SU-DHL-6 (cell line): ENCODE results near the gene ROBO2.
"Not testable (repeated sequence)": the region's sequence is repeated elsewhere in the genome, so short reads cannot be mapped to it uniquely, and the experiment has no call there.

Experiments used
- H2AFZ ChIP-seq: fragments of 200-600 bp; sonication (generic); 2 replicates; pipeline ENCODE4 v1.6.1; 2014; ENCODE audit warnings: low read depth, mild to moderate bottlenecking, moderate library complexity, mixed read lengths, antibody characterized with exemption, low read length; ENCODE audit not compliant: severe bottlenecking
- H3F3A ChIP-seq: fragments of 200-600 bp; shearing (Covaris generic); 2 replicates; pipeline ENCODE4 v1.6.0; 2016; ENCODE audit warnings: antibody characterized with exemption, mild to moderate bottlenecking; ENCODE audit not compliant: insufficient read depth
- H3K27ac ChIP-seq: fragments of 200-600 bp; sonication (generic); 2 replicates; pipeline ENCODE4 v1.5.1; 2016; ENCODE audit warnings: low read depth, mild to moderate bottlenecking, low read length, moderate library complexity, mixed read lengths
- H3K27me3 ChIP-seq: fragments of 200-600 bp; sonication (generic), shearing (Covaris generic); 2 replicates; pipeline ENCODE4 v1.6.0; 2014; ENCODE audit warnings: mild to moderate bottlenecking, low read length
- H3K36me3 ChIP-seq: fragments of 200-600 bp; sonication (generic); 2 replicates; pipeline ENCODE4 v1.6.1; 2014; ENCODE audit warnings: mild to moderate bottlenecking, low read length, mixed read lengths
- H3K4me2 ChIP-seq: fragments of 300-600, 200-600 bp; shearing (Covaris generic), sonication (generic); 2 replicates; pipeline ENCODE4 v1.6.0; 2014; ENCODE audit warnings: low read length, low read depth, mild to moderate bottlenecking; ENCODE audit not compliant: poor library complexity, severe bottlenecking
- H3K4me3 ChIP-seq: fragments of 200-600 bp; sonication (generic); 2 replicates; pipeline ENCODE4 v1.5.1; 2014; ENCODE audit warnings: antibody characterized with exemption, low read length, mild to moderate bottlenecking, mixed read lengths; ENCODE audit not compliant: insufficient read depth, poor library complexity, severe bottlenecking
- H3K79me2 ChIP-seq: fragments of 200-600 bp; sonication (generic); 2 replicates; pipeline ENCODE4 v1.6.1; 2014; ENCODE audit warnings: mild to moderate bottlenecking, low read length, moderate library complexity; ENCODE audit not compliant: insufficient read depth
- H3K9ac ChIP-seq: fragments of 200-600 bp; sonication (generic); 2 replicates; pipeline ENCODE4 v1.7.0; 2014; ENCODE audit warnings: mild to moderate bottlenecking, low read length
- H3K9me2 ChIP-seq: fragments of 200-600 bp; sonication (generic); replicated peaks from 2 replicates; pipeline ENCODE4 v1.6.1; 2014; ENCODE audit warnings: low read length; ENCODE audit not compliant: insufficient read depth
- H3K9me3 ChIP-seq: fragments of 200-600 bp; sonication (generic); 2 replicates; pipeline ENCODE4 v1.6.1; 2014; ENCODE audit warnings: low read length, mixed read lengths; ENCODE audit not compliant: insufficient read depth
- H4K20me1 ChIP-seq: fragments of 200-600 bp; sonication (generic); 2 replicates; pipeline ENCODE4 v1.6.1; 2014; ENCODE audit warnings: low read depth, mild to moderate bottlenecking, antibody characterized with exemption, low read length, moderate library complexity, mixed read lengths
- CTCF ChIP-seq: fragments of 200-600 bp; sonication (generic); IDR thresholded peaks from one replicate; pipeline ENCODE4 v1.5.1; 2017; ENCODE audit warnings: antibody characterized with exemption, mild to moderate bottlenecking, low read length, moderate library complexity; ENCODE audit not compliant: insufficient read depth, poor library complexity, severe bottlenecking
- EZH2phosphoT487 ChIP-seq: fragments of 200-600 bp; sonication (generic), shearing (Covaris generic); conservative IDR thresholded peaks from 2 replicates; pipeline ENCODE4 v1.6.1; 2018; ENCODE audit warnings: mild to moderate bottlenecking, antibody characterized with exemption, low read length, moderate library complexity, mixed read lengths

Gene ROBO2

GRCh38 chr3:77404871-77405270 lies 365.0 kb downstream of the ROBO2 start:
- Histone ChIP-seq H3K27ac (no peak overlapping the region), H3K9me3 (no peaks in the 10 kb centered on the region), H2AFZ (no peak overlapping the region), H3K9me2 (no peaks in the 10 kb centered on the region), H3K27me3 (no peaks in the 10 kb centered on the region), H4K20me1 (no peaks in the 10 kb centered on the region), H3K4me3 (no peak overlapping the region), H3K79me2 (no peaks in the 10 kb centered on the region), H3K36me3 (no peaks in the 10 kb centered on the region), H3K4me2 (no peak overlapping the region), H3K9ac (no peak overlapping the region), H3F3A (no peaks in the 10 kb centered on the region)
- TF ChIP-seq CTCF (no peak), EZH2phosphoT487 (no peak)

GRCh38 chr3:77407441-77407840 lies 367.5 kb downstream of the ROBO2 start:
- no peak overlapping the region for H2AFZ ChIP-seq
- no peaks in the 10 kb centered on the region for H3K9me3 ChIP-seq
- H3K36me3 ChIP-seq: no peaks in the 10 kb centered on the region
- no peaks in the 10 kb centered on the region for H3K79me2 ChIP-seq
- no peaks in the 10 kb centered on the region for H4K20me1 ChIP-seq
- no peak overlapping the region for H3K27ac ChIP-seq
- H3F3A ChIP-seq: no peaks in the 10 kb centered on the region
- H3K4me2 ChIP-seq: no peak overlapping the region
- TF ChIP-seq CTCF: no peak
- no peak for TF ChIP-seq EZH2phosphoT487
- H3K27me3 ChIP-seq: no peaks in the 10 kb centered on the region
- H3K4me3 ChIP-seq: no peak overlapping the region
- H3K9ac ChIP-seq: no peak overlapping the region
- no peaks in the 10 kb centered on the region; the same call in 1 of the 2 replicates for H3K9me2 ChIP-seq

- H3K9me3 ChIP-seq, H3K27me3 ChIP-seq, H3K9ac ChIP-seq, H3K27ac ChIP-seq, H3K4me2 ChIP-seq, H3K36me3 ChIP-seq, H4K20me1 ChIP-seq, H3K79me2 ChIP-seq, H3K9me2 ChIP-seq, H3F3A ChIP-seq, H3K4me3 ChIP-seq, H2AFZ ChIP-seq: not testable (repeated sequence)
Observed at GRCh38 chr3:77410334-77410733, 370.4 kb downstream of the ROBO2 start.

- no peak overlapping the region for H3K4me2 ChIP-seq
- no peak for TF ChIP-seq EZH2phosphoT487
- TF ChIP-seq CTCF: no peak
- no peak overlapping the region for H3K27ac ChIP-seq
- no peaks in the 10 kb centered on the region for H4K20me1 ChIP-seq
- H3K9ac ChIP-seq: no peak overlapping the region
- H3K9me3 ChIP-seq: no peaks in the 10 kb centered on the region
- no peak overlapping the region for H2AFZ ChIP-seq
- H3K27me3 ChIP-seq: no peaks in the 10 kb centered on the region
- no peaks in the 10 kb centered on the region for H3K79me2 ChIP-seq
- no peak overlapping the region for H3K4me3 ChIP-seq
- H3K36me3 ChIP-seq: no peaks in the 10 kb centered on the region
- no peaks in the 10 kb centered on the region for H3F3A ChIP-seq
- H3K9me2 ChIP-seq: no peaks in the 10 kb centered on the region; the same call in 1 of the 2 replicates
Observed at GRCh38 chr3:77411334-77411733, 371.4 kb downstream of the ROBO2 start.
